ENCODE results near the gene ALDH1A1.

Gene ALDH1A1

GRCh38 chr9:72979405-72980100 is 26.7 kb upstream of the ALDH1A1 start:
- no peak for DNase-seq (ENCODE audit: low read depth, low spot score)

- no peak for DNase-seq (ENCODE audit: low read depth, low spot score)
Measured at GRCh38 chr9:72978744-72979143, 25.9 kb upstream of the ALDH1A1 start.

- no peak for DNase-seq (ENCODE audit: low read depth, low spot score)
Measured at GRCh38 chr9:72977670-72978069, 24.8 kb upstream of the ALDH1A1 start.

GRCh38 chr9:72974501-72974900 is 21.6 kb upstream of the ALDH1A1 start:
- no peak for DNase-seq (ENCODE audit: low read depth, low spot score)

- DNase-seq (ENCODE audit: low read depth, low spot score): no peak
Measured at GRCh38 chr9:72972636-72973035, 19.8 kb upstream of the ALDH1A1 start.

GRCh38 chr9:72971411-72971810 is 18.6 kb upstream of the ALDH1A1 start:
- no peak for DNase-seq (ENCODE audit: low read depth, low spot score)

GRCh38 chr9:72960446-72960845 is 7.6 kb upstream of the ALDH1A1 start:
- no peak for DNase-seq (ENCODE audit: low read depth, low spot score)

- DNase-seq (ENCODE audit: low read depth, low spot score): no peak
Measured at GRCh38 chr9:72958485-72959281, 5.8 kb upstream of the ALDH1A1 start.

GRCh38 chr9:72955571-72955970 is 2.7 kb upstream of the ALDH1A1 start:
- no peak for DNase-seq (ENCODE audit: low read depth, low spot score)

- no peak for DNase-seq (ENCODE audit: low read depth, low spot score)
Measured at GRCh38 chr9:72955126-72955455, 2.2 kb upstream of the ALDH1A1 start.

GRCh38 chr9:72954431-72955125 is 1.7 kb upstream of the ALDH1A1 start:
- DNase-seq (ENCODE audit: low read depth, low spot score): no peak

- no peak for DNase-seq (ENCODE audit: low read depth, low spot score)
Measured at GRCh38 chr9:72952381-72952690, 517 bp downstream of the ALDH1A1 start.

- DNase-seq (ENCODE audit: low read depth, low spot score): no peak
Measured at GRCh38 chr9:72951520-72952380, 1.1 kb downstream of the ALDH1A1 start.

- no peak for DNase-seq (ENCODE audit: low read depth, low spot score)
Measured at GRCh38 chr9:72950875-72951442, 1.9 kb downstream of the ALDH1A1 start.

- DNase-seq (ENCODE audit: low read depth, low spot score): no peak
Measured at GRCh38 chr9:72949918-72950325, 2.9 kb downstream of the ALDH1A1 start.

GRCh38 chr9:72949244-72949582 is 3.6 kb downstream of the ALDH1A1 start:
- DNase-seq (ENCODE audit: low read depth, low spot score): no peak

GRCh38 chr9:72948575-72949243 is 4.1 kb downstream of the ALDH1A1 start:
- no peak for DNase-seq (ENCODE audit: low read depth, low spot score)

- DNase-seq (ENCODE audit: low read depth, low spot score): no peak
Measured at GRCh38 chr9:72947984-72948465, 4.8 kb downstream of the ALDH1A1 start.

GRCh38 chr9:72946821-72947220 is 6.0 kb downstream of the ALDH1A1 start:
- no peak for DNase-seq (ENCODE audit: low read depth, low spot score)

- no peak for DNase-seq (ENCODE audit: low read depth, low spot score)
Measured at GRCh38 chr9:72946318-72946717, 6.5 kb downstream of the ALDH1A1 start.

GRCh38 chr9:72945391-72945790 is 7.5 kb downstream of the ALDH1A1 start:
- DNase-seq (ENCODE audit: low read depth, low spot score): no peak
